GM13976 (cell line): ENCODE measurements around the gene AKT2.

Experiments used
- DNase-seq: peaks from one replicate; pipeline ENCODE4 v3.0.0; 2012; ENCODE audit warnings: low spot score
- in situ Hi-C: fragments of 300-500 bp; cut with MboI; formaldehyde crosslinking; loops from one replicate; pipeline ENCODE4 v1.12.0; 2022; ENCODE audit warnings: low sequenced_read_pairs, mixed read lengths, inconsistent platforms; ENCODE audit not compliant: unreplicated experiment
- TF ChIP-seq, protein P1 (sequence below): IDR thresholded peaks from 2 replicates; pipeline ENCODE4 v1.5.1; 2012; ENCODE audit warnings: borderline replicate concordance, mild to moderate bottlenecking; ENCODE audit not compliant: insufficient read depth; ENCODE audit errors: extremely low read depth, missing control alignments, control extremely low read depth

The AKT2 gene

GRCh38 chr19:40269216-40269940, 15.8 kb downstream of the AKT2 start:
- in situ Hi-C loops, result no loop called here
- TF ChIP-seq, protein P1, sequence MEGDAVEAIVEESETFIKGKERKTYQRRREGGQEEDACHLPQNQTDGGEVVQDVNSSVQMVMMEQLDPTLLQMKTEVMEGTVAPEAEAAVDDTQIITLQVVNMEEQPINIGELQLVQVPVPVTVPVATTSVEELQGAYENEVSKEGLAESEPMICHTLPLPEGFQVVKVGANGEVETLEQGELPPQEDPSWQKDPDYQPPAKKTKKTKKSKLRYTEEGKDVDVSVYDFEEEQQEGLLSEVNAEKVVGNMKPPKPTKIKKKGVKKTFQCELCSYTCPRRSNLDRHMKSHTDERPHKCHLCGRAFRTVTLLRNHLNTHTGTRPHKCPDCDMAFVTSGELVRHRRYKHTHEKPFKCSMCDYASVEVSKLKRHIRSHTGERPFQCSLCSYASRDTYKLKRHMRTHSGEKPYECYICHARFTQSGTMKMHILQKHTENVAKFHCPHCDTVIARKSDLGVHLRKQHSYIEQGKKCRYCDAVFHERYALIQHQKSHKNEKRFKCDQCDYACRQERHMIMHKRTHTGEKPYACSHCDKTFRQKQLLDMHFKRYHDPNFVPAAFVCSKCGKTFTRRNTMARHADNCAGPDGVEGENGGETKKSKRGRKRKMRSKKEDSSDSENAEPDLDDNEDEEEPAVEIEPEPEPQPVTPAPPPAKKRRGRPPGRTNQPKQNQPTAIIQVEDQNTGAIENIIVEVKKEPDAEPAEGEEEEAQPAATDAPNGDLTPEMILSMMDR, result no peak
- no peak for DNase-seq

- no peak for DNase-seq
- TF ChIP-seq, protein P1, result no peak
- in situ Hi-C loops, result no loop called here
Observed at GRCh38 chr19:40267601-40267997, 17.5 kb downstream of the AKT2 start.

DNA sequence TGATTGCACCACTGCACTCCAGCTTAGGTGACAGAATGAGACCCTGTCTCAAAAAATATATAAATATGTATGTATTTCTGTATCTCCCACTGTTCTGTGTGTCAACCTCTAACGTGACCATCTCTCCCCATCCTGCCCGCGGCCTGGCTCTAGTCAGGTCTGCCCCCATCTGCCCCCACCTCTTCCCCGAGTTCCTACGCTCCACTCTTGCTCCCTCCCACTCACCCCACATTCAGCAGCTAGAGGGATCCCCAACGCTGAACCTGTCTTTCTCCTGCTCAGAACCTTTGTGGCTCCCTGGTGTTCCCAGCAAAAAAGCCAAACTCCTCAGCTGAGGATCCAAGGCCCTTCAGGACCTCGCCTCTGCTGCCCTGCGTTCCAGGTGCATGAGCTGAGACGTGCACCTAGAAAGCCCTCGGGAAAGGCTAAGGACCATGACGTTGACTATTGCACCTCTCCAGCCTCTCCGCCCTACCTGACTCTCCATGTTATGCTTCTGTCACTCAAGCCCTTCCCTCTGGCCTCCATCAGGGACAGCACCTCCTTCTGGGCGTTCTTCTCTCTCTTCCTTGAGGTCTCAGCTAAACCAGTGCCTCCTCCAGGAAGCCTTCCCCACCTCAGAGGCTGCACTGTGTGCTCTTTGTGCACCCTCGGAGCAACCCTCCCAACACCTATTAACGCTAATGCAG, 18.1 kb downstream of the AKT2 start:
- TF ChIP-seq, protein P1, result no peak
- in situ Hi-C loops, result no loop called here
- DNase-seq, result no peak

- DNase-seq, result no peak
- in situ Hi-C loops, result no loop called here
- TF ChIP-seq, protein P1, result no peak
Observed at GRCh38 chr19:40266119-40266518, 19.0 kb downstream of the AKT2 start.

- in situ Hi-C loops, result no loop called here
- no peak for DNase-seq
- TF ChIP-seq, protein P1, result no peak
Observed at GRCh38 chr19:40265763-40266099, 19.4 kb downstream of the AKT2 start.

- in situ Hi-C loops, result no loop called here
- TF ChIP-seq, protein P1, result no peak
- no peak for DNase-seq
Observed at GRCh38 chr19:40265055-40265762, 19.9 kb downstream of the AKT2 start.
